GM18505 (cell line): ENCODE data around the gene DDX54.

Experiments
- ATAC-seq: cut with Tn5 transposase; IDR thresholded peaks from one replicate; pipeline ENCODE4 v1.9.1; 2021; ENCODE audit not compliant: unreplicated experiment
- POLR2A ChIP-seq: IDR thresholded peaks from 4 replicates; pipeline ENCODE4 v1.6.1; 2011; ENCODE audit warnings: borderline replicate concordance; ENCODE audit not compliant: insufficient read depth, insufficient read length; ENCODE audit errors: extremely low read depth

The DDX54 gene

GRCh38 chr12:113112043-113112899, 73.0 kb downstream of the DDX54 start:
- TF ChIP-seq POLR2A = no peak
- no peak for ATAC-seq

- ATAC-seq = no peak
- no peak for TF ChIP-seq POLR2A
These were observed 74.0 kb downstream of the DDX54 start for GRCh38 chr12:113111247-113111646.

GRCh38 chr12:113109872-113110599, 75.2 kb downstream of the DDX54 start:
- TF ChIP-seq POLR2A = no peak
- ATAC-seq = no peak

GRCh38 chr12:113109360-113109759, 75.9 kb downstream of the DDX54 start:
- no peak for TF ChIP-seq POLR2A
- ATAC-seq = no peak

GRCh38 chr12:113108308-113108707, 77.0 kb downstream of the DDX54 start:
- TF ChIP-seq POLR2A = no peak
- ATAC-seq = no peak
